Small intestine (tissue), 16 donors: ENCODE data around the gene HRAS. TPM values are rescaled to one million over a fixed set of nuclear protein-coding genes. Genes with fewer than 3 reads are reported as not detected.

ENCODE experiments used
- DNase-seq, 2 donors: peaks; one replicate each; pipeline versions ENCODE4 v3.0.0 to v3.0.0-alpha.2; 2013
- FAIRE-seq: peaks from 2 replicates; lab custom pipeline; 2012; peaks lifted over from hg19 to GRCh38; lab: Jason Lieb, UNC
- H3K27ac ChIP-seq, 3 donors: one replicate each; pipeline ENCODE4 v1.5.1; 2013; ENCODE audit warnings: low read length in 2 of 3, mild to moderate bottlenecking in 2 of 3, control low read depth in 1 of 3, inconsistent platforms in 1 of 3, low read depth in 1 of 3, moderate library complexity in 1 of 3
- H3K27me3 ChIP-seq, 3 donors: one replicate each; pipeline ENCODE4 v1.6.1; 2013; ENCODE audit warnings: low read length in 3 of 3, inconsistent platforms in 1 of 3; ENCODE audit not compliant: control insufficient read depth in 3 of 3, insufficient read depth in 3 of 3
- H3K36me3 ChIP-seq, 3 donors: one replicate each; pipeline ENCODE4 v1.6.1; 2013; ENCODE audit warnings: low read length in 3 of 3, inconsistent platforms in 1 of 3, low read depth in 1 of 3, mild to moderate bottlenecking in 1 of 3, moderate library complexity in 1 of 3; ENCODE audit not compliant: control insufficient read depth in 3 of 3, insufficient read depth in 2 of 3
- H3K4me1 ChIP-seq, 3 donors: one replicate each; pipeline ENCODE4 v1.6.1; 2013; ENCODE audit warnings: low read length in 2 of 3, inconsistent platforms in 1 of 3, low read depth in 1 of 3, mild to moderate bottlenecking in 1 of 3, moderate library complexity in 1 of 3; ENCODE audit not compliant: control insufficient read depth in 3 of 3, insufficient read depth in 2 of 3
- H3K4me3 ChIP-seq, 3 donors: one replicate each; pipeline ENCODE4 v1.5.1; 2013; ENCODE audit warnings: low read length in 3 of 3, control low read depth in 1 of 3, inconsistent platforms in 1 of 3, low read depth in 1 of 3, mild to moderate bottlenecking in 1 of 3, moderate library complexity in 1 of 3
- H3K9me3 ChIP-seq, 2 donors: one replicate each; pipeline ENCODE4 v1.6.1; 2013; ENCODE audit warnings: low read depth in 1 of 2, low read length in 1 of 2; ENCODE audit not compliant: control insufficient read depth in 2 of 2, insufficient read depth in 1 of 2
- WGBS, 3 donors: extraction: QIAGEN DNeasy Blood & Tissue Kit; methylation state at CpG; one replicate each; pipeline ENCODE4 v1.1.7; 2013; 5-methylcytosine and 5-hydroxymethylcytosine counted together
- long read RNA-seq, 10 donors: transcript quantifications; one replicate each; lab custom pipeline, GENCODE V29; 2026
- polyA plus RNA-seq, 4 donors: library from polyadenylated mRNA; stranded (reverse) in 3 of 4; unstranded in 1 of 4; fragments of 200-250 nt in 3 of 4; fragments of 120-200 nt in 1 of 4; gene quantifications; one replicate each; pipeline versions ENCODE4 v1.2.1 to v1.2.3, GENCODE V29; 2013
- donor health status: healthy with polysubstance abuse.
- donor health status: control.
- donor health status: control.
- donor health status: Bipolar disorder and iron deficiency.
- donor health status: healthy.

The HRAS gene
- 100 to 1,000 TPM in 2 of 4 donors, 10 to 100 TPM in 2; 23.6 to 142 (median 92.7) TPM for polyA plus RNA-seq
- long read RNA-seq, donor 1, transcript HRAS-201 (6 exons, 894 nt) = major isoform, 11 of 15 reads
- long read RNA-seq, donor 1, partial matches to known transcripts = 0 of 15 reads
- long read RNA-seq, donor 1, other reads (novel, unspliced or antisense) = 0 of 15 reads
- long read RNA-seq, donor 2, partial matches to known transcripts = 0 of 2 reads
- long read RNA-seq, donor 2, other reads (novel, unspliced or antisense) = 0 of 2 reads
- long read RNA-seq, donor 3, partial matches to known transcripts = 0 of 3 reads
- long read RNA-seq, donor 3, other reads (novel, unspliced or antisense) = 0 of 3 reads
- long read RNA-seq, donor 4, partial matches to known transcripts = 0 of 2 reads
- long read RNA-seq, donor 4, other reads (novel, unspliced or antisense) = 0 of 2 reads
- long read RNA-seq, donor 5, partial matches to known transcripts = 0 of 3 reads
- long read RNA-seq, donor 5, other reads (novel, unspliced or antisense) = 0 of 3 reads
- long read RNA-seq, donor 6, transcript HRAS-201 (6 exons, 894 nt) = major isoform, 5 of 7 reads
- long read RNA-seq, donor 6, partial matches to known transcripts = 0 of 7 reads
- long read RNA-seq, donor 6, other reads (novel, unspliced or antisense) = 0 of 7 reads
- long read RNA-seq, donor 7 = 0 reads
- long read RNA-seq, donor 8, partial matches to known transcripts = 0 of 1 reads
- long read RNA-seq, donor 8, other reads (novel, unspliced or antisense) = 0 of 1 reads
- long read RNA-seq, donor 9, partial matches to known transcripts = 0 of 2 reads
- long read RNA-seq, donor 9, other reads (novel, unspliced or antisense) = 0 of 2 reads
- long read RNA-seq, donor 10, transcript HRAS-201 (6 exons, 894 nt) = major isoform, 15 of 20 reads
- long read RNA-seq, donor 10, partial matches to known transcripts = 0 of 20 reads
- long read RNA-seq, donor 10, other reads (novel, unspliced or antisense) = 0 of 20 reads

DNA sequence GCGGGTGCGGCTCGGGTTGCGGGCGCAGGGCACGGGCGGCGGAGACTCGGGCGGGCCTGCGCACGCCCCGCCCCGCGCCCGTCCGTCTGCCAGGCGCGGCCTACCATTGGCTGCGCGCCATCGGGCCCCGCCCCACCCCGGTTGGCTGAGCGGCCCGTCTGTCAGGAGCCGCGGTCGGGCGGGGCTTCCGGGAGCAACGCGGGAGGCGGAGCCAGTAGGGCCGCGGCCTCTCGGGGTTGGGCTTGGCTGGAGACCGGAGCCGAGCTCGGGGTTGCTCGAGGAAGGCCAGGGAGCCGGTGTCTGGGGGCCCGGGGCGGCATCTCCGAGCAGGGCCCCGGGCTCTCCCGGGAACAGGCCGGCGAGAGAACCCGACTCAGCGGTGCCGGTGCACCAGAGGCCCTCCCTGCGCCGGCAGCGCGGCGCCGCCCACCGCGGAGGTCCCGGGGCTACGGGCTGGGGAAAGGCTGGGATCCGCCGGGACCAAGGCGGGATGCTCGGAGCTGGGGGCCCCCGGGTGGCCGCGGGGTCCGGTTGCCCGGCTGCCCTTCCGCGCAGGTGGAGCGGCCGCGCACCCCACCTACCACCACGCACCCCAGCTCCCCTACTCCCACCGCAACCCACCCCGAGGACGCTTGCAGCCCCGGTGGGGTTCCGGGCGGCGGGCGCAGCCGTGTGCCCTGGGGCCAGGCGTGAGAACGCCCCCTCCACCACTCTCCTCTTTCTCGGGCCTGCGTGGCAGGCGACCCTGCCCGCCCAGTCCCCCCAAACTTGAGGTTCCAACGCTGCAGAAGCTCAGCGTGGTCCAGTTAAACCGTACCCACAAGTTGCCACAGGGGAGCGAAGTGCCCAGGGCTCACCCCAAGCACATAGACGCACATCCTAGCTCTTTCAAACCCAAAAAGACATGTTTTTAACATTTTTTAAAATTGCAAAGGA lies at the start of gene HRAS:
Gene HRAS, minus strand, starts transcription at position 58 of the 936 bp plus-strand sequence.
- Histone ChIP-seq H3K36me3 (peaks cover 3 to 42% (median 10%) of the 10 kb centered on the region in 3 donors), H3K27me3 (peaks cover 0 to 18% (median 0%) of the 10 kb centered on the region in 3 donors), H3K27ac (peak within 1 kb of the TSS; percentile 58 to 84 (median 63)), H3K4me1 (peaks cover 0 to 26% (median 4%) of the 10 kb centered on the region in 3 donors), H3K4me3 (peak within 1 kb of the TSS; percentile 73 to 88 (median 80)), H3K9me3 (no peaks in the 10 kb centered on the region)
- DNase-seq (peak; percentile 95 to 98), FAIRE-seq (no peak)
- 1 to 2% (median 1%) methylated on average over 57 to 97 of the region's 97 CpGs for WGBS, 3 donors

- Histone ChIP-seq H3K36me3 (peaks cover 6 to 87% (median 14%) of the 10 kb centered on the region in 3 donors), H3K9me3 (no peaks in the 10 kb centered on the region), H3K27ac (no peak overlapping the region), H3K27me3 (no peaks in the 10 kb centered on the region), H3K4me1 (peaks cover 8 to 37% (median 9%) of the 10 kb centered on the region in 3 donors), H3K4me3 (no peak overlapping the region)
- WGBS, 3 donors = 95 to 98% (median 97%) methylated on average over 9 to 10 of the region's 10 CpGs
- FAIRE-seq (no peak), DNase-seq (no peak)
Observed at GRCh38 chr11:584287-584686, 48.9 kb upstream of the HRAS start.

- H3K4me3 ChIP-seq = no peak overlapping the region
- H3K27ac ChIP-seq = peak overlapping the region in 1 of 3 donors; percentile 92
- 86 to 87% (median 86%) methylated on average over 17 of the region's 17 CpGs for WGBS, 3 donors
- FAIRE-seq (no peak), DNase-seq (no peak)
- H3K9me3 ChIP-seq = no peaks in the 10 kb centered on the region
- peaks cover 15 to 37% (median 27%) of the 10 kb centered on the region in 3 donors for H3K4me1 ChIP-seq
- peaks cover 6 to 84% (median 8%) of the 10 kb centered on the region in 3 donors for H3K36me3 ChIP-seq
- H3K27me3 ChIP-seq = no peaks in the 10 kb centered on the region
Observed at GRCh38 chr11:581752-582151, 46.4 kb upstream of the HRAS start.

- Histone ChIP-seq H3K27ac (peak overlapping the region in 1 of 3 donors; percentile 92), H3K36me3 (peaks cover 6 to 80% (median 8%) of the 10 kb centered on the region in 3 donors), H3K4me3 (no peak overlapping the region), H3K9me3 (no peaks in the 10 kb centered on the region), H3K4me1 (peaks cover 15 to 34% (median 27%) of the 10 kb centered on the region in 3 donors), H3K27me3 (no peaks in the 10 kb centered on the region)
- WGBS, 3 donors = 79 to 85% (median 82%) methylated on average over 14 of the region's 14 CpGs
- no peak for FAIRE-seq
- DNase-seq = no peak
Observed at GRCh38 chr11:581342-581741, 46.0 kb upstream of the HRAS start.

GRCh38 chr11:579830-580601 lies 44.6 kb upstream of the HRAS start:
- peaks cover 15 to 37% (median 27%) of the 10 kb centered on the region in 3 donors for H3K4me1 ChIP-seq
- no peaks in the 10 kb centered on the region for H3K9me3 ChIP-seq
- no peak overlapping the region for H3K4me3 ChIP-seq
- DNase-seq (peak; percentile 91 to 96), FAIRE-seq (no peak)
- 30 to 66% (median 49%) methylated on average over 20 of the region's 20 CpGs for WGBS, 3 donors
- H3K27me3 ChIP-seq = peaks cover 0 to 2% (median under 1%) of the 10 kb centered on the region in 3 donors
- H3K36me3 ChIP-seq = peaks cover 3 to 68% (median 8%) of the 10 kb centered on the region in 3 donors
- H3K27ac ChIP-seq = peak overlapping the region; percentile 57 to 92 (median 74)

DNA sequence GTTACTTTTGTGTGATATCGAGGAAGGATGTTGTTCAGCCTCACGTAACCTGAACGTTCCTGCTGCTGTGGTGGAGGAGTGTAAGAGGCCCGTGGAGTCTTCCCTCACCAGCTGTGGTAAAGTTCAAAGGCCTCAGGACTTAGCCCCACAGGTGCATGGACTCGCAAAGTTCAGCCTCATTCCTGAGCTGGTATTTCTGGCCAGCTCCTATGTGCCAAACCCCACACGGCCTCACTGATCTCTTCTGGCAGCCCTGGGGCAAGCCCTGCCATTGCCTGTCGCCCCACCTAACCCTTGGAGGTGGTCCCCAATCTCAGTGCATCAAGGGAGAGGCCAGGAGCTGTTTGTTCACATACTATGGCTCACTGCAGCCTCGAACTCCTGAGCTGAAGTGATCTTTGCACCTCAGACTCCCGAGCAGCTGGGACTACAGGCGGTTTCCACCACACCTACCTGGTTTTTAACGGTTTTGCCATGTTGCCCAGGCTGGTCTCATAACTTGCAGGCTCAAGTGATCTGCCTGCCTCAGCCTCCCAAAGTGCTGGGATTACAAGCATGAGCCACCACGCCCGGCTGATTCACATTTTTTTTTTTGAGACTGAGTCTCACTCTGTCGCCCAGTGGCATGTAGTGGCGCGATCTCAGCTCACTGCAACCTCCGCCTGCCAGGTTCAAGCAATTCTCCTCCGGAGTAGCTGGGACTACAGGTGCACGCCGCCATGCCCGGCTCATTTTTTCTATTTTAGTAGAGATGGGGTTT lies 43.1 kb upstream of the HRAS start:
- FAIRE-seq = no peak
- H3K4me3 ChIP-seq = peak overlapping the region in 2 of 3 donors; percentile 77 to 92
- WGBS, 3 donors = 38 to 62% (median 44%) methylated on average over 21 of the region's 21 CpGs

More for the DNA sequence above, 43.1 kb upstream of the HRAS start:
- H3K4me1 ChIP-seq = peaks cover 16 to 46% (median 32%) of the 10 kb centered on the region in 3 donors
- DNase-seq = peak; percentile 59 to 75
- H3K36me3 ChIP-seq = peaks cover 3 to 52% (median 3%) of the 10 kb centered on the region in 3 donors
- peaks cover 0 to 14% (median 5%) of the 10 kb centered on the region in 3 donors for H3K27me3 ChIP-seq
- H3K27ac ChIP-seq = peak overlapping the region; percentile 50 to 92 (median 82)
- H3K9me3 ChIP-seq = no peaks in the 10 kb centered on the region
